ENCODE results near the gene ASPHD1.

Gene ASPHD1

GRCh38 chr16:29947897-29948296 lies 47.6 kb downstream of the ASPHD1 start:
- DNase-seq = no peak

- DNase-seq = no peak
Measured at GRCh38 chr16:29950806-29951461, 50.6 kb downstream of the ASPHD1 start.

- DNase-seq = no peak
Measured at GRCh38 chr16:29951625-29952365, 51.5 kb downstream of the ASPHD1 start.

All from AML-193 (cell line).